ENCODE data around the gene JADE3. TPM values are rescaled to one million over a fixed set of nuclear protein-coding genes. Genes with fewer than 3 reads are reported as not detected.
A peak's percentile ranks its signal among the peaks of the same experiment; 100 is the strongest.
"Not testable (repeated sequence)": the region's sequence is repeated elsewhere in the genome, so short reads cannot be mapped to it uniquely, and the experiment has no call there.

Gene JADE3
- total RNA-seq, 1 donor from 2014 or later: 24.4 TPM

- no peak for DNase-seq (ENCODE audit: low read depth)
Observed at GRCh38 chrX:46935295-46935694, 23.1 kb downstream of the JADE3 start.

- DNase-seq (ENCODE audit: low read depth): no peak
Observed at GRCh38 chrX:46938589-46938988, 26.4 kb downstream of the JADE3 start.

DNA sequence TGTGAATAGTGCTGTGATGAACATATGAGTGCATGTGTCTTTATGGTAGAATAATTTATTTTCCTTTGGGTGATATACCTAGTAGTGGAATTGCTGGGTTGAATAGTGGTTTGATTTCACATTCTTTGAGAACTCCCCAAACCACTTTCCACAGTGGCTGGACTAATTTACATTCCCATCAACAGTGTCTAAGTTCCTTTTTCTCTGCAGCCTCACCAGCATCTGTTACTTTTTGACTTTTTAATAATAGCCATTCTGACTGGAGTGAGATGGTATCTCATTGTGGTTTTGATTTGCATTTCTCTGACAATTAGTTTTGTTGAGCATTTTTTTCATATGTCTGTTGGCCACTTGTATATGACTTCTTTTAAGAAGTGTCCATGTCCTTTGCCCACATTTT lies 29.1 kb downstream of the JADE3 start:
- DNase-seq (ENCODE audit: low read depth): peak; percentile 22

GRCh38 chrX:46953137-46953527 lies 40.9 kb downstream of the JADE3 start:
- no peak for DNase-seq (ENCODE audit: low read depth)

DNA sequence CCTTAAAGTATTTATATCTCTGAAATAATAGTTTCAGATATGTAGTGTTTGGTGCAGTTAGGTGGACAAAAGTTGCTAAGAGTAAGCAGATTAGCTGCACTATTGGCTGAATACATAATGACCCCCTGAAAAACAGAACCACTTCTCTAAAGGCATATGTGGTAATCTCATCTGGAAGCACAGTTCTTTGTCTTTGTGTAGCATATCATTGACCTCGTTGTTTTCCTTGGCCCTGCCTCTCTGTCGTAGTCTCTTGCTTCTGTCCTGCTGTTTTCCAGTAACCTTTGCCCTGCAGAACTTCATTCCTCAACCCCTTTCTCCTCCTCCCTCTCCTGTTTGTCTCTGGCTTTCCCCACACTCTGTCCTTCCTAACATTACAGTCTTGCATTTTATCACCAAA lies 41.4 kb downstream of the JADE3 start:
- DNase-seq (ENCODE audit: low read depth): peak; percentile 18

DNA sequence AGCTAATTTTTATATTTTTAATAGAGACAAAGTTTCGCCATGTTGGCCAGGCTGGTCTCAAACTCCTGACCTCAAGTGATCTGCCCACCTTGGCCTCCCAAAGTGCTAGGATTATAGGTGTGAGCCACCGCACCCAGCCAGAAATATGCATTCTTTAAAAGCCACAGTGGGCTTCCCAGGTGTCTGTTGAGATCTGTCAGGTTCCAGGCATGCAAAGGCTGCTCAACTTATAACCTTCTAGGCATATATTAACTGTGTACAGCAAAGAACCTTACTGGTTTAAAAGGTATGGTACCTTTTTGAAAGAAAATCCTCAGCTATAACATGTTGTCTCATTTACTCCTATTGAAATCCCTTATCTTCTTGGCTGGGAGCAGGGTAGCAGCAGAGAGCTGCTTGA lies 42.5 kb downstream of the JADE3 start:
- no peak for DNase-seq (ENCODE audit: low read depth)

DNA sequence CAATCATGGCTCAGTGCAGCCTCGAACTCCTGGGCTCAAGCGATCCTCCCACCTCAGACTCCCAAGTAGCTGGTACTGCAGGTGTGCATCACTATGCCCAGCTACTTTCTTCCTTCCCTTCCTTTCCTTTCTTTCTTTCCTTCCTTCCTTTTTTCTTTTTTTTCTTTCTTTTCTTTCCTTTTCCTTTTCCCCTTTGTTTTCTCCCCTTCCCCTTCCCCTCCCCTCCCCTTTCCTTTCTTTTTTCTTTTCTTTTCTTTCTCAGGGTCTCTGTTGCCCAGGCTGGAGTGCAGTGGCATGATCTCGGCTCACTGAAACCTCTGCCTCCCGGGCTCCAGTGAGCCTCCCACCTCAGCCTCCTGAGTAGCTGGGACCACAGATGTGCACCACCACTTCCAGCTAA lies 44.4 kb downstream of the JADE3 start:
- not testable (repeated sequence) for DNase-seq (ENCODE audit: low read depth)

GRCh38 chrX:46957297-46957696 lies 45.1 kb downstream of the JADE3 start:
- DNase-seq (ENCODE audit: low read depth): no peak

- peak; percentile 41 for DNase-seq (ENCODE audit: low read depth)
Observed at GRCh38 chrX:46959101-46959500, 46.9 kb downstream of the JADE3 start.

DNA sequence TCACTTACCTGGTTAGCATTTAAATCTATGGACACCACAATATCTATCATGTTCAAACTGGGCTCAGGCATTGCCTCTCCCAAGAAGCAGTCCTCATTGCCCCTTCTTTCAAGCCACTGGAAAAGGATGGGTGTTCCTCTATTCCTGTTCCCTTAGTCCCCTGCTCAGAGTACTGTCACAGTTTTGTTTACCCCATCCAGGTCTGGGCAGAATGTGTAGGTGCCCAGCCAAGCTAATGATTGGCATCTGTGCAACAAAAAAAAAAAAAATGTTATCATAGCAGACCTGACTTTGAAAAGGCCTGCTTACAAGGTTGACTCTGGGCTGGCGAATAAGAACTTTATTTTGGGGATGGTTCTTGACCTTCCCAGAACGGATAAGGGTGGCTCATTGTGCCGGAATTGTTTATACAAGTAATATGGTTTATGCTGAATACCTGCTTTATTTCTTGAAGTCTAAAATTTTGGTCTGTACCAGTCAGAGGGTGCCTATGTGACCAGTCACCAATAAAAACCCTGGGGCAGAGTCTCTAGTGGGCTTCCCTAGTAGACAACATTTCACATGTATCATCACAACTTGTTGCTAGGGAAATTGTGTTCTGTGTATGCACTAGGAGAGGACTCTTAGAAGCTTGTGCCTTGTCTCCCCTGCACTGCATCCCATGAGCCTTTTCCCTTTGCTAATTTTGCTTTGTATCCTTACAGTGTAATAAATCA lies 47.9 kb downstream of the JADE3 start:
- DNase-seq (ENCODE audit: low read depth): no peak

- no peak for DNase-seq (ENCODE audit: low read depth)
Observed at GRCh38 chrX:46961097-46961496, 48.9 kb downstream of the JADE3 start.

GRCh38 chrX:46961574-46962283 lies 49.5 kb downstream of the JADE3 start:
- DNase-seq (ENCODE audit: low read depth): no peak

- peak; percentile 62 for DNase-seq (ENCODE audit: low read depth)
Observed at GRCh38 chrX:46965125-46965758, 53.0 kb downstream of the JADE3 start.

GRCh38 chrX:46967547-46967946 lies 55.3 kb downstream of the JADE3 start:
- peak; percentile 87 for DNase-seq (ENCODE audit: low read depth)

GRCh38 chrX:46977046-46977445 lies 64.8 kb downstream of the JADE3 start:
- peak; percentile 70 for DNase-seq (ENCODE audit: low read depth)

DNA sequence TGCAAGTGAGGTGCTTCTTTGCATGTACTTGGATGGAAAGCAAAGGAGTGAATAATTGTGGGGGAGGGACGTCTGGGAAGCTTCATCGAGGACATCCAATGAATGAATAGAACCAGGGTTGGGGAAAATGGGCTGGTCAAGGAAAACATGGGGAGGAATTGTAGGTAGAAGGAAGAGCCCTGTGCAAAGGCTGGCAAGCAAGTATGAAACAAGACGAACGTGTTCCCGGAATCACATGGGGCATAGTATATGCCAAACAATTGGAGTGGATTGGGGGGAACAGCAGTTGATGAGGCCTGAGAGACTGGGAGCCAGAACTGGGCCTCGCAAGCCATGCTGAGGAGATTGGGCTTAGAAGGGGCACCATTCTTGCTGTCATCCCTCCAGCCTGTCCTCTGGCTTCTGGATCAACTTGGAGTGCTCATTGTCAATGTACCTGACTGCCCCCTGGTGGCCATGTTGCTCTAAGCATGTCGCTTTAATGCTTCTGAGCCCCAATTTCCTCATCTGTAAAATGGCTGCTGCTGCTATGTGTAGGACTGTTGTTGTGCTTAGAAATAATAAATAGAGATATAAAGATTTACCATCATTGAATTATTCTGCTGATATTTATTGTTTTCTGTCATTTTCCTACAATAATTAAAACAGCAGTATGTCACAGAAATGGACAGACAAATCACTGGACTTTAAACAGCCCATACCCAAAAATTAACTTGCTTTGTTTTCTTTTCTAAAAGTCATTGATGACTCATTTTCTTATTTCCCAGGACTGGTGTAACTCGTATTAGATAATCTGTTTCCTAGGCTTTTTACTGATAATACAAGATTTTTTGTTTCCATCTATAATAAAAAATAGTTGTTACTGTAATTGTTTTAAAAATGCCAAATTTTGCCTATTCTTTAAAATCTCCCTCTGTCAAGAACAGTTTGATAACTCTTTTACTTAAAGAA lies 66.4 kb downstream of the JADE3 start:
- DNase-seq (ENCODE audit: low read depth): peak; percentile 64

DNA sequence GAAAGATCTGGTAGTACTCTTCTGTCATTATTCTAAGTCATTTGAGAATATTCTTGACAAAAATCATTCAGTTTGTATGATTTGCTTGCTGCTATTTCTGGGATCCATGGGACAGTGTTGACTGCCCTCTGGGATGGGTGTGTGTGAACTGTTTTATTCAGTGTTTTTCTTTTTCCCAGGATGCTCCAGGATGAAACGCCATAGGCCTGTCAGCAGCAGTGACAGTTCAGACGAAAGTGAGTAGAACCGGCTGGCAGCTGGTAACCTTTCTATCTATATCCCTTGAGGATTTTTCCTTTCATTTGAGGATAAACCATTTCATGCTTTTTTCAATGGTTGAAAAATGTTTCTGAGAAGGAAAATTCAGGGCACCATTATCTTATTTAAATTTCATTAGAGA lies 72.5 kb downstream of the JADE3 start:
- no peak for DNase-seq (ENCODE audit: low read depth)

- DNase-seq (ENCODE audit: low read depth): no peak
Observed at GRCh38 chrX:46989548-46989947, 77.3 kb downstream of the JADE3 start.

GRCh38 chrX:46991664-46992063 lies 79.4 kb downstream of the JADE3 start:
- DNase-seq (ENCODE audit: low read depth): no peak

DNA sequence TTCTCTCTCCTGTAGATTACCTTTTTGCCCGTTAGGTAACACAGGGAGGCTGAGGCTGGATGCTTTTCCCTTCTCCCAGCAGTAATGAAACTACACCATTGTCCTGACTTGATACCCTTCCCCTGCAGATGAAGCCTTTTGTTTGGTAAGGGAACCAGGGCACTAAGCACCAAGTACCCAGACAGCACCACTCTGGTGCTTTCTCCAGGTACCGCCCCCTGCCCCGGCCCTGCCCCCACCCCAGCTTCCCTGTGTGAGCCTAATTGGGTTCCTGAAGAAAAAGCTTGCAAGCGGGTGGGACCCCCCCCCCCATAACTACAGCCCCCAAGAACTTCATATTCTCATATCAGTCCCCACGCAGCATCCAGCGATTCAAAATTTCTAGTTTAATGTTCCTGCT lies 79.8 kb downstream of the JADE3 start:
- DNase-seq (ENCODE audit: low read depth): no peak

DNA sequence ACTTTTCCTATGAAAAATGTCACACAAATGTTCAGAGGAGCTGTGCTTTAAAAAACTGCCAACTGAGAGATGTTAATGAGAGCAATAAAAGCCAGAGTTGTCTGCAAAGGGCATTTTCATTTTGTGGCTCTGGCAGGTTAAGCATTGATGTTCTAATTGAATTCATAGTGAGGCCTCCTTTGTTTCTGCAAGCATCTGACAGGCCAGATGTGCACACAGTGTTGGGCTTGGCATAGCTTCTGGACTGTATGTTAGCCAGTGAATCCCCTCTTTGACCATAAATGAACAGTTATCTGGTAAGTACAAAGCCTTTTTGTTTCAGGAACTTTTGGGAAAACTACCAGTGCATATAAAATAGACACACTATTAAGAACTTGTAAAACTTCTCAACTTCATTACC lies 81.9 kb downstream of the JADE3 start:
- no peak for DNase-seq (ENCODE audit: low read depth)

DNA sequence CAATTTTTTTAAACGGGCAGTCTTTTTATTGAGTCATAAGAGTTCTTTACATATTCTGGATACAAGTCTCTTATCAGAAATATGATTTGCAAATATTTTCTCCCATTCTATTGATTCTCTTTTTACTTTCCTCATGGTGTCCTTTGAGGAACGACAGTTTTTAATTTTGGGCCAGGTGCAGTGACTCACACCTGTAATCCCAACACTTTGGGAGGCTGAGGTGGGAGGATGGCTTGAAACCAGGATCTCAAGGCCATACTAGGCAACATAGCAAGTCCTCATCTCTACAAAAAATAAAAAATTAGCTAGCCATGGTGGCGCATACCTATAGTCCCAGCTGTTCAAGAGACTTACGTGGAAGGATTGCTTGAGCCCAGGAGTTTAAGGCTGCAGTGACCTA lies 99.9 kb downstream of the JADE3 start:
- no peak for DNase-seq (ENCODE audit: low read depth)

Data from renal cortical epithelial cell (primary cell).